Adrenal gland (tissue), 12 donors: ENCODE data around the gene PCED1B. TPM values are rescaled to one million over a fixed set of nuclear protein-coding genes. Genes with fewer than 3 reads are reported as not detected.
A peak's percentile ranks its signal among the peaks of the same experiment; 100 is the strongest.

Experiments
- DNase-seq, 7 donors: peaks; one replicate each; pipeline ENCODE4 v3.0.0-alpha.2; 2019 to 2020
- H3K27ac ChIP-seq, 5 donors: fragments of 200-600 bp; sonication (generic) in 4 of 5; 1 replicate in 3 of 5; 2 replicates in 2 of 5; pipeline versions ENCODE4 v1.5.1 to v1.8.0; 2016 to 2020; ENCODE audit warnings: mild to moderate bottlenecking in 1 of 5
- H3K27me3 ChIP-seq: fragments of 200-600 bp; 2 replicates; pipeline ENCODE4 v1.8.0; 2021
- H3K36me3 ChIP-seq, 2 donors: fragments of 200-600 bp; replicated peaks in 1 of 2; 1 replicate in 1 of 2; 2 replicates in 1 of 2; pipeline versions ENCODE4 v1.5.1 to v1.8.0; 2018 to 2022
- H3K4me1 ChIP-seq, 2 donors: fragments of 200-600 bp; replicated peaks in 1 of 2; 1 replicate in 1 of 2; 2 replicates in 1 of 2; pipeline versions ENCODE4 v1.5.1 to v1.8.0; 2018 to 2021
- H3K4me3 ChIP-seq, 4 donors: fragments of 200-600 bp; sonication (generic) in 3 of 4; one replicate each; pipeline ENCODE4 v1.5.1; 2016 to 2018
- H3K9me3 ChIP-seq, 3 donors: fragments of 200-600 bp; sonication (generic) in 1 of 3; replicated peaks in 1 of 3; 1 replicate in 2 of 3; 2 replicates in 1 of 3; pipeline versions ENCODE4 v1.5.1 to v1.8.0; 2016 to 2021
- CTCF ChIP-seq, 6 experiments: fragments of 450-650 bp in 4 of 6; fragments of 200-600 bp in 2 of 6; sonication (generic) in 1 of 6; IDR thresholded peaks; 1 replicate in 5 of 6; 2 replicates in 1 of 6; pipeline versions ENCODE4 v1.5.1 to v1.8.0; 2016 to 2021; ENCODE audit warnings: antibody characterized with exemption in 6 of 6, mild to moderate bottlenecking in 2 of 6, moderate library complexity in 1 of 6
- POLR2A ChIP-seq, 2 donors: fragments of 450-650 bp; IDR thresholded peaks; one replicate each; pipeline ENCODE4 v1.6.1; 2017; ENCODE audit warnings: antibody characterized with exemption in 2 of 2, mild to moderate bottlenecking in 2 of 2, moderate library complexity in 1 of 2
- WGBS, 4 donors: extraction: QIAGEN DNeasy Blood & Tissue Kit in 2 of 4; methylation state at CpG; one replicate each; pipeline versions ENCODE4 v1.1.5 to v1.1.7; 2013 to 2017; 5-methylcytosine and 5-hydroxymethylcytosine counted together
- intact Hi-C, 2 donors: fragments of 100-400 bp; cut with DNase I; formaldehyde crosslinking; loops; one replicate each; pipeline versions ENCODE4 v1.14.1 to v1.15.0; 2022 to 2023
- polyA plus RNA-seq, 3 donors: library from polyadenylated mRNA; stranded (reverse); fragments of 200-250 nt in 2 of 3; fragments of 350-450 nt in 1 of 3; fragmentation: Illumina TruSeq in 1 of 3; extraction: RNeasy Lipid Tissue Mini Kit (QIAGEN cat#74804) in 1 of 3; gene quantifications; one replicate each; pipeline ENCODE4 v1.2.3, GENCODE V29; 2013 to 2014
- total RNA-seq, 9 donors: library from RNA; depleted of rRNA in 4 of 9; stranded (reverse); fragments of >200 nt in 4 of 9; fragments of 120-200 nt in 1 of 9; fragmentation: NEBNext Ultra II Directional in 1 of 9; extraction: Animal tissue kit (Norgen Biotek cat#: 25700) in 1 of 9; gene quantifications; one replicate each; pipeline versions ENCODE4 v1.1.0 to v1.2.4, GENCODE V29; 2013 to 2023
- donor health status: healthy with polysubstance abuse.
- donor health status: Bipolar disorder and iron deficiency.
- donor health status: DM: yes; HTN: yes; CAD: no.
- donor health status: DM: no; HTN: no; CAD: no.
- donor health status: DM: no; HTN: no; CAD: no.
- donor health status: DM: yes; HTN: yes; CAD: no.

PCED1B gene
- total and polyA plus RNA-seq, 12 donors, result 8.0 to 110 (median 39.9) TPM

- TF ChIP-seq CTCF (IDR thresholded peaks at IDR 0.05) (peak; percentile 34 to 63 (median 54)), POLR2A (IDR thresholded peaks at IDR 0.05) (no peak)
- no peaks in the 10 kb centered on the region for H3K9me3 ChIP-seq
- WGBS, 4 donors, result 34 to 54% (median 50%) methylated on average over 5 of the region's 5 CpGs
- intact Hi-C loops, result loop anchor here in 1 of 2 donors (10.0 kb wide), 1 partner anchor 153 kb away; no protein-coding TSS in a partner anchor
- no peaks in the 10 kb centered on the region for H3K36me3 ChIP-seq
- peaks cover 6 to 12% of the 10 kb centered on the region in 2 donors for H3K4me1 ChIP-seq
- H3K4me3 ChIP-seq, result no peak overlapping the region
- H3K27ac ChIP-seq, result no peak overlapping the region
- H3K27me3 ChIP-seq, result no peaks in the 10 kb centered on the region
- DNase-seq, result peak in 1 of 7 donors; percentile 17
Measured at GRCh38 chr12:47071241-47071852, 8.1 kb upstream of the PCED1B start.

- intact Hi-C loops, result loop anchor here in 1 of 2 donors (10.0 kb wide), 1 partner anchor 151 kb away; no protein-coding TSS in a partner anchor
- no peak overlapping the region for H3K4me3 ChIP-seq
- WGBS, 4 donors, result 89 to 94% (median 92%) methylated on average over 3 of the region's 3 CpGs
- H3K9me3 ChIP-seq, result no peaks in the 10 kb centered on the region
- no peaks in the 10 kb centered on the region for H3K36me3 ChIP-seq
- TF ChIP-seq CTCF (IDR thresholded peaks at IDR 0.05), result no peak
- TF ChIP-seq POLR2A (IDR thresholded peaks at IDR 0.05), result no peak
- no peak for DNase-seq
- H3K27me3 ChIP-seq, result no peaks in the 10 kb centered on the region
- peaks cover 6 to 18% of the 10 kb centered on the region in 2 donors for H3K4me1 ChIP-seq
- no peak overlapping the region for H3K27ac ChIP-seq
Measured at GRCh38 chr12:47073951-47074350, 5.5 kb upstream of the PCED1B start.

- WGBS, 4 donors, result 92 to 97% (median 96%) methylated on average over 2 of the region's 2 CpGs
- Histone ChIP-seq H3K27ac (no peak overlapping the region), H3K27me3 (no peaks in the 10 kb centered on the region), H3K9me3 (no peaks in the 10 kb centered on the region), H3K36me3 (no peaks in the 10 kb centered on the region), H3K4me1 (peaks cover 6 to 19% of the 10 kb centered on the region in 2 donors), H3K4me3 (no peak overlapping the region)
- intact Hi-C loops, result loop anchor here in 1 of 2 donors (5.0 to 10.0 kb wide), 2 partner anchors 37 to 150 kb away; no protein-coding TSS in a partner anchor
- DNase-seq, result no peak
- TF ChIP-seq CTCF (IDR thresholded peaks at IDR 0.05), result no peak
- no peak for TF ChIP-seq POLR2A (IDR thresholded peaks at IDR 0.05)
Measured at GRCh38 chr12:47074757-47075156, 4.7 kb upstream of the PCED1B start.

GRCh38 chr12:47075192-47076084, 4.0 kb upstream of the PCED1B start:
- no peak for TF ChIP-seq POLR2A (IDR thresholded peaks at IDR 0.05)
- no peak for TF ChIP-seq CTCF (IDR thresholded peaks at IDR 0.05)
- H3K9me3 ChIP-seq, result no peaks in the 10 kb centered on the region
- no peak overlapping the region for H3K4me3 ChIP-seq
- whole genome bisulfite sequencing, 4 donors, result 87 to 93% (median 90%) methylated on average over 7 of the region's 7 CpGs
- DNase-seq, result no peak
- peaks cover 6 to 19% of the 10 kb centered on the region in 2 donors for H3K4me1 ChIP-seq
- intact Hi-C loops, result loop anchor here in 1 of 2 donors (5.0 to 10.0 kb wide), 2 partner anchors 38 to 149 kb away; no protein-coding TSS in a partner anchor
- no peaks in the 10 kb centered on the region for H3K36me3 ChIP-seq
- H3K27ac ChIP-seq, result no peak overlapping the region
- no peaks in the 10 kb centered on the region for H3K27me3 ChIP-seq
